ENCODE data around the gene ATP2C1. TPM values are rescaled to one million over a fixed set of nuclear protein-coding genes. Genes with fewer than 3 reads are reported as not detected.

ATP2C1 gene
- total RNA-seq, 1 donor from 2014 or later, result 59.3 TPM

DNA sequence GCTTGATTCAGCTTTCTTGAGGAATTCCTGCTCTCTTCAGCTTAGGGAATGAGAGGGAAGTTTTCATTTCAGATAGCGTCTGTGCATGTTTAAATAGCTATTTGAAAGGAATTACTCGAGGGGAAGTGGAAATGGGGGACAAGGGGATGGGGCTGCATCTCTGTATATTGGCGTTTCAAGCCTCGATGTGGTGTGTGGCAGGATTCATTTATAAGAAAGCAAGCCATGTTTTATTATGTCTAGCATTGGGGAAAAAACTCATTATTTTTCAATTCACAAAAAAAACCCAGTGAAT is 1.0 kb downstream of the ATP2C1 start:
- TF ChIP-seq, protein P1, sequence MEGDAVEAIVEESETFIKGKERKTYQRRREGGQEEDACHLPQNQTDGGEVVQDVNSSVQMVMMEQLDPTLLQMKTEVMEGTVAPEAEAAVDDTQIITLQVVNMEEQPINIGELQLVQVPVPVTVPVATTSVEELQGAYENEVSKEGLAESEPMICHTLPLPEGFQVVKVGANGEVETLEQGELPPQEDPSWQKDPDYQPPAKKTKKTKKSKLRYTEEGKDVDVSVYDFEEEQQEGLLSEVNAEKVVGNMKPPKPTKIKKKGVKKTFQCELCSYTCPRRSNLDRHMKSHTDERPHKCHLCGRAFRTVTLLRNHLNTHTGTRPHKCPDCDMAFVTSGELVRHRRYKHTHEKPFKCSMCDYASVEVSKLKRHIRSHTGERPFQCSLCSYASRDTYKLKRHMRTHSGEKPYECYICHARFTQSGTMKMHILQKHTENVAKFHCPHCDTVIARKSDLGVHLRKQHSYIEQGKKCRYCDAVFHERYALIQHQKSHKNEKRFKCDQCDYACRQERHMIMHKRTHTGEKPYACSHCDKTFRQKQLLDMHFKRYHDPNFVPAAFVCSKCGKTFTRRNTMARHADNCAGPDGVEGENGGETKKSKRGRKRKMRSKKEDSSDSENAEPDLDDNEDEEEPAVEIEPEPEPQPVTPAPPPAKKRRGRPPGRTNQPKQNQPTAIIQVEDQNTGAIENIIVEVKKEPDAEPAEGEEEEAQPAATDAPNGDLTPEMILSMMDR (IDR thresholded peaks at IDR 0.05), result no peak
- intact Hi-C loops (cut with micrococcal nuclease), result loop anchor here (5.0 kb wide), 2 partner anchors 1268 to 1512 kb away; no protein-coding TSS in a partner anchor
- peak overlapping the region; percentile 95 for H3K4me3 Mint-ChIP-seq
- ATAC-seq (ENCODE audit: low read depth), result no peak
- DNase-seq, result no peak
- ChIA-PET POLR2A (interaction anchor here (1.6 to 2.7 kb wide), 5 partner anchors 20 to 486 kb away, joined by 5 to 33 read pairs (median 13); partner anchors contain the start of genes ASTE1, NEK11 and NUDT16), CTCF (interaction anchor here (2.4 kb wide), 1 partner anchor 10 kb away, joined by 9 read pairs; no protein-coding TSS in a partner anchor)
- no peaks in the 10 kb centered on the region for H3K27me3 Mint-ChIP-seq
- H3K36me3 Mint-ChIP-seq (ENCODE audit: low read depth), result peaks cover 12% of the 10 kb centered on the region
- no peaks in the 10 kb centered on the region for H3K9me3 Mint-ChIP-seq
- peaks cover 44% of the 10 kb centered on the region for H3K4me1 Mint-ChIP-seq
- peak overlapping the region; percentile 83 for H3K27ac Mint-ChIP-seq

DNA sequence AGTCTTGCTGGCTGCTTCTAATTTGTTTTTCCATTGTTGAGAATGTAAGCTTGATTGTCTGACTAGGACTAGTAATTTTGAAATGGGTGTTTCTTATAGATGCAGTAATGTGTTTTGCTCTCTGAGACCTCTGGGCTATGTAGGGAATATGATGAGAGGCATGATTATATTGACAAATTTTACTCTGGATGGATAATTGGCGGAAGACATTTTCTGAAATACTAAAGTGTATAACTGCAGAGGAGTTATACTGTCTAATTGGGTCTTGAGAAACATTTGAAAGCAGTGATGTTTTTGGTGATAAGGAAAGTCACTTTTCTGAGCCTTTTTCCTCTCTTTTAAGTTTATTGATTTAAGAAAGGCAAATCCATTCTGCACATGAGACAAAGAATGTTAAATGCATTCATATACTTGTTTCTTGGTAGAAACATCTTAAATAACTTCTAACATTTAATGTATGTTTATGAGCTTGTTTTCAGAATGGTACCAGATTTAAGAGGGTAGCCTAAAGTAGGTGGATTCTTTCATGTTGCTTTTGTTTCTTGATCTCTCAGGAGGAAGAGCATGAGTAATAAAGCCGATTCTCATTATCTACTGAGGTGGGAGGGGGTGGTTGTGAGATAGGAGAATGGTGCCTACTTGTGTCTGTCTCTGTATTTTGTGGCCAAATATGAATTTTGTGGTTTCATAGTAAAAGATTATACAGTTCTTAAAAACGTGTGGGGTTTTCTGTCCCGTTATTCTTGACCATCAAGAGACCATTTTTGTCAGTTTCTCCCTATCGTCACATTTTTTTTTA is 2.0 kb downstream of the ATP2C1 start:
- ATAC-seq (ENCODE audit: low read depth) (no peak), DNase-seq (no peak)
- H3K27me3 Mint-ChIP-seq, result no peaks in the 10 kb centered on the region
- ChIA-PET CTCF (no interaction called here), POLR2A (interaction anchor here (0.7 kb wide), 1 partner anchor 177 kb away, joined by 3 read pairs; no protein-coding TSS in a partner anchor)
- peaks cover 12% of the 10 kb centered on the region for H3K36me3 Mint-ChIP-seq (ENCODE audit: low read depth)
- TF ChIP-seq, protein P1 (IDR thresholded peaks at IDR 0.05), result no peak
- intact Hi-C loops (cut with micrococcal nuclease), result no loop called here
- H3K4me1 Mint-ChIP-seq, result peaks cover 50% of the 10 kb centered on the region
- H3K27ac Mint-ChIP-seq, result peak overlapping the region; percentile 37
- H3K9me3 Mint-ChIP-seq, result no peaks in the 10 kb centered on the region
- peak overlapping the region; percentile 95 for H3K4me3 Mint-ChIP-seq

DNA sequence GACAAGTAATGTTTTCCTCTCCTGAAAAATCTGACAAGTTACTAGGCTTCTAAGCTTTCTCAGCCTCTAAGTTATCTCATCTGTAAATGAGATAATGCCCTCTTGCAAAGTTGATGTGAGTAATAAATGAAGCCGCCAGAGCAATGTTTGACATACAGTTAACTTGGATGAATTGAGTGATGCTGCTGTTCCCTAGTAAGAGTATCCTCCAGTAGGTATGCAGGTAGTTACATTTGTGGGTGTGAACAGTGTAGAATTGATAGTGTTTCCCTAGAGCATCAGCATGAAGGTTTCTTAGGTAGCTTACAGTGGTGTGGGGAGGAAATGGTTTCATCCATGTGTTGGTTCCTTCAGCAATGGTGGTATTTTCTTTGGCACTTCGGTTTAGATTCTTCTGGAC is 3.4 kb downstream of the ATP2C1 start:
- Mint-ChIP-seq H3K4me3 (no peak overlapping the region), H3K36me3 (ENCODE audit: low read depth) (peaks cover 12% of the 10 kb centered on the region), H3K4me1 (peaks cover 63% of the 10 kb centered on the region), H3K27me3 (no peaks in the 10 kb centered on the region), H3K27ac (no peak overlapping the region), H3K9me3 (no peaks in the 10 kb centered on the region)
- TF ChIP-seq, protein P1 (IDR thresholded peaks at IDR 0.05), result no peak
- ATAC-seq (ENCODE audit: low read depth) (no peak), DNase-seq (no peak)
- ChIA-PET CTCF (interaction anchor here (1.5 kb wide), 1 partner anchor 28 kb away, joined by 4 read pairs; no protein-coding TSS in a partner anchor), POLR2A (interaction anchor here (1.2 kb wide), 1 partner anchor 19 kb away, joined by 3 read pairs; no protein-coding TSS in a partner anchor)
- intact Hi-C loops (cut with micrococcal nuclease), result no loop called here

DNA sequence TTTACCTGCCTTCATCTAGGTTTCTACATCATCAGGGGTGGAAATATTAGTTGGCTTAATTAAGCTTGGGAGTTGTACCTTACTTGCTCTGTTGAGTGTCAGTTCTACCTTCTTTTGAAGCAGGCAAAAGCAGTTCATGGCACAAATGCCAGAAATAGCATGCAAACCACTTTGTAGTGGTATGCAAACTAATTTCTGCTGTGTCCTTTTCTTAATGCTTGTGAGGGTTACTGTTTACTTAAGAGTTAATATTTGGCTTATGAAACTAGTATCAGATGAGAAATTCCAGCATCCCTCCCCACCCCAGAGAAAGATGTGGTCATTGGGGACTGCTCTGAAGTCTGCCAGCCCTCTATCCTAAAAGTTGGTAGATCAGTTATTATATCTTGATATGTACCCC is 7.1 kb downstream of the ATP2C1 start:
- DNase-seq, result no peak
- ChIA-PET POLR2A (no interaction called here), CTCF (no interaction called here)
- no peaks in the 10 kb centered on the region for H3K27me3 Mint-ChIP-seq
- no peak for ATAC-seq (ENCODE audit: low read depth)
- TF ChIP-seq, protein P1 (IDR thresholded peaks at IDR 0.05), result no peak
- no peak overlapping the region for H3K27ac Mint-ChIP-seq
- peaks cover 64% of the 10 kb centered on the region for H3K4me1 Mint-ChIP-seq
- H3K36me3 Mint-ChIP-seq (ENCODE audit: low read depth), result no peaks in the 10 kb centered on the region
- intact Hi-C loops (cut with micrococcal nuclease), result loop anchor here (2.0 kb wide), 1 partner anchor 50 kb away; no protein-coding TSS in a partner anchor
- H3K4me3 Mint-ChIP-seq, result peak overlapping the region; percentile 4
- no peaks in the 10 kb centered on the region for H3K9me3 Mint-ChIP-seq

GRCh38 chr3:130901463-130902204 is 7.8 kb downstream of the ATP2C1 start:
- ATAC-seq (ENCODE audit: low read depth), result no peak
- ChIA-PET POLR2A (no interaction called here), CTCF (no interaction called here)
- intact Hi-C loops (cut with micrococcal nuclease), result loop anchor here (2.0 kb wide), 1 partner anchor 51 kb away; no protein-coding TSS in a partner anchor
- Mint-ChIP-seq H3K27ac (no peak overlapping the region), H3K9me3 (no peaks in the 10 kb centered on the region), H3K4me1 (peaks cover 64% of the 10 kb centered on the region), H3K27me3 (no peaks in the 10 kb centered on the region), H3K36me3 (ENCODE audit: low read depth) (no peaks in the 10 kb centered on the region), H3K4me3 (no peak overlapping the region)
- TF ChIP-seq, protein P1 (IDR thresholded peaks at IDR 0.05), result no peak
- DNase-seq, result no peak

All from activated B cell treated with CpG ODN at 0.5 μM for 24 hours (primary cell).